ENCODE data around the gene ZFPM1. TPM values are rescaled to one million over a fixed set of nuclear protein-coding genes. Genes with fewer than 3 reads are reported as not detected.

The ZFPM1 gene
- total and polyA plus RNA-seq, 2 of the 8 experiments (the other 6 are each of a cell fraction or from before 2014, with no cell fraction given), result 0.74 to 4.8 TPM

GRCh38 chr16:88439016-88439415, 14.1 kb upstream of the ZFPM1 start (continued):
- TF ChIP-seq HDAC6 (IDR thresholded peaks at IDR 0.05; ENCODE audit: low read depth, low read length), result no peak
- TF ChIP-seq GTF2F1 (IDR thresholded peaks at IDR 0.05; ENCODE audit: borderline replicate concordance, low read depth, low read length), result no peak
- no peak for TF ChIP-seq KDM4A (IDR thresholded peaks at IDR 0.05; ENCODE audit: low read depth, low read length, severe bottlenecking)
- no peak for TF ChIP-seq TCF12 (IDR thresholded peaks at IDR 0.05; ENCODE audit: low read depth, low read length)
- no peak for TF ChIP-seq SP1 (IDR thresholded peaks at IDR 0.05; ENCODE audit: low read depth, low read length)
